ENCODE measurements around the gene STAB2.

DNA sequence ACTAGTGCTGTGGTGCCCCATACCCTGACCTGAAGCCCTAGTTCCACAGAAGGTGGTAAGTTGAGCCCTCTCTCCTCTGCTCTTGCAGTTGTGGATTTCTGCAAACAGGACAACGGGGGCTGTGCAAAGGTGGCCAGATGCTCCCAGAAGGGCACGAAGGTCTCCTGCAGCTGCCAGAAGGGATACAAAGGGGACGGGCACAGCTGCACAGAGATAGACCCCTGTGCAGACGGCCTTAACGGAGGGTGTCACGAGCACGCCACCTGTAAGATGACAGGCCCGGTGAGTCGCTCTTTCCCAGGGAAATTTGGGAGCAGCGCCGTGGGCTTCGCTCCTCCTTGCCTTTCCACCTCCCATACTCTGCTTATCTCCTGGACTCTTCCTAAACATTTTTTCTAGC is 161.8 kb downstream of the STAB2 start:
- TF ChIP-seq, protein P1, sequence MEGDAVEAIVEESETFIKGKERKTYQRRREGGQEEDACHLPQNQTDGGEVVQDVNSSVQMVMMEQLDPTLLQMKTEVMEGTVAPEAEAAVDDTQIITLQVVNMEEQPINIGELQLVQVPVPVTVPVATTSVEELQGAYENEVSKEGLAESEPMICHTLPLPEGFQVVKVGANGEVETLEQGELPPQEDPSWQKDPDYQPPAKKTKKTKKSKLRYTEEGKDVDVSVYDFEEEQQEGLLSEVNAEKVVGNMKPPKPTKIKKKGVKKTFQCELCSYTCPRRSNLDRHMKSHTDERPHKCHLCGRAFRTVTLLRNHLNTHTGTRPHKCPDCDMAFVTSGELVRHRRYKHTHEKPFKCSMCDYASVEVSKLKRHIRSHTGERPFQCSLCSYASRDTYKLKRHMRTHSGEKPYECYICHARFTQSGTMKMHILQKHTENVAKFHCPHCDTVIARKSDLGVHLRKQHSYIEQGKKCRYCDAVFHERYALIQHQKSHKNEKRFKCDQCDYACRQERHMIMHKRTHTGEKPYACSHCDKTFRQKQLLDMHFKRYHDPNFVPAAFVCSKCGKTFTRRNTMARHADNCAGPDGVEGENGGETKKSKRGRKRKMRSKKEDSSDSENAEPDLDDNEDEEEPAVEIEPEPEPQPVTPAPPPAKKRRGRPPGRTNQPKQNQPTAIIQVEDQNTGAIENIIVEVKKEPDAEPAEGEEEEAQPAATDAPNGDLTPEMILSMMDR (IDR thresholded peaks at IDR 0.05 in 4 of 5, conservative IDR thresholded peaks at IDR 0.05 in 1 of 5), result no peak
- no peak for TF ChIP-seq POLR2A (IDR thresholded peaks at IDR 0.05)

Measured in gastrocnemius medialis (tissue), 4 donors.